HG03135 (cell line): ENCODE results near the gene AR.

ENCODE experiments used
- ATAC-seq: cut with Tn5 transposase; IDR thresholded peaks from one replicate; pipeline ENCODE4 v1.9.1; 2021; ENCODE audit warnings: mild to moderate bottlenecking, moderate library complexity; ENCODE audit not compliant: unreplicated experiment

Gene AR

DNA sequence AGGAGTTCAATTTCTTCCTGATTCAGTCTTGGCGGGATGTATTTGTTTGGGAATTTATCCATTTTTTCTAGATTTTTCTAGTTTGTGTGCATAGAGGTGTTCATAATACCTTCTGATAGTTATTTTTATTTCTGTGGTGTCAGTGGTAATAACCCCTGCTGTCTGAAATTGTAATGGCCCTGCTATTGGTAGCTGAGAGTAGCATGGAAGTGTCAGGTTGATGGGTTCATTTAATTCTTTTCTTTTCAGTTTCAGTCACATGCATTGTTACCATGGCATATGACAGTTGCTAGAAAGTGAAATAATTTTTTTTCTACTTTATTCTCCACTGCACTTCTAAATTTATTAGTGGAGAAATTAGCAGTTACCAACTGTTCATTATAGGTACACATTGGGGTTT, 20.7 kb downstream of the AR start:
- ATAC-seq = no peak

DNA sequence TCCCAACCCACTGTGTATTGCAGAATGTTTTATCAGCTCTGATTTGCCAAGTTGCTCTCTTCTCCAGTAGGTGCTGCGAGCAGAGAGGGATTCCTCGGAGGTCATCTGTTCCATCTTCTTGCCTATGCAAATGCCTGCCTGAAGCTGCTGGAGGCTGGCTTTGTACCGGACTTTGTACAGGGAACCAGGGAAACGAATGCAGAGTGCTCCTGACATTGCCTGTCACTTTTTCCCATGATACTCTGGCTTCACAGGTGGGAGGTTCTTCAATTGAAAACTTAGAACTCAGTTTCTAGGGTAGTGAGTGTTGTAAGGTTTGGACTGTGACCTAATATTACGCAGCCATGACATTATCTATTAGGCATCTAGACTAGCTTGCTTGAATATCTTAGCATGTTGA, 24.9 kb downstream of the AR start:
- ATAC-seq = no peak

DNA sequence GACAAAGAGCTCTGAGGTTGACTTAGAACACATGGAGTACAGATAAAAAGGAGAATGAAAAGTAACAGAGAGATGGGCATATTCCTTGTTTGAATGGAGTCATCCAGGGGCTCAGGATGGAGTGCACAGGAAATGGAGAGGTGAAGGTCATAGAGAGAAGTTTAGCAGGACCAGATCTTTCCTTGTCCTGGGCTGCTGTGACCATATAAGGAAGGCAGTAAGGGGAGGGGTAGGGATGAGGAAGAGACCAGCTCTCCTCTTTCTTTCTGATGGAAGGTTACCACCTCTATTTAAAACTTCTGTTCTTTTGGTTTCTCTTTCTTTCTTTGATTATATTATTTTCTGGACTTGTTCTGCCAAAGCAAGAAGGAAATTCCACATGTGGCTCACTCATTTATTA, 27.0 kb downstream of the AR start:
- no peak for ATAC-seq

DNA sequence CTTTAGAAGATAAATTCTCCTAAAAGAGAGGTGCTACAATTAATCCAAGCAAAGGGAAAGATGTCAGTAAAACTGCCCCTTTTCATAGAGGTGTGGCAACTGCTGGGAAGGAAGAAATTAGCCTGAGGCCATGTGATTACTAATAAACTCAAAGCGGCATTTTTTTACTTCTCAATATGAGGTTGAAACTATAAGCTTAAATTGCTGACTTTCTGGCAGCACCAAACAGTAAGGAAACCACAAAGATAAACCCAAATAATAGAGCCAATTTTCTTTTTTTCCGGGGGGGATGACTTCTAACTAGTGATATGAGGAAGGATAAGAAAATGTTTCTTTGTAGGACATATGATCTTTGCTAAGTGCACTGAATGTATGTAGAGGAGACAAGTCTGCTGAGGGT, 30.9 kb downstream of the AR start:
- no peak for ATAC-seq

DNA sequence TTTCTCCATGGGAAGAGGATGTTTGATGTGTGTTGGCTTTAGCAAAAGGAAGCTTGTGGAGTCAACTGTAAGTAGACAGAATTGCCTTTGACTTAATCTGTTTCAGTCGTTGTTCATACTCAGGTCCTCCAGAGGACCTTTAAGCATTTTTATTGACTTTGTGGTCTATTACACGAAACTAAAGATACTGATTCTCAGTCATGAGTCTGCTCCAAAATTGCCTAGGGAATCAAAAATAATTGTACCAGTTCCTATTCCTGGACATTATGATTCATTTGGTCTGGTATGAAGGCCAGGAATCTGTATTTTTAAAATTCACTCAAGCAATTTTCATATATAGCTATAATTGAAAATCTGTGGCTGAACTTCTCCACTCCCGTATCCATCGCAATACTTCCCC, 38.6 kb downstream of the AR start:
- no peak for ATAC-seq

DNA sequence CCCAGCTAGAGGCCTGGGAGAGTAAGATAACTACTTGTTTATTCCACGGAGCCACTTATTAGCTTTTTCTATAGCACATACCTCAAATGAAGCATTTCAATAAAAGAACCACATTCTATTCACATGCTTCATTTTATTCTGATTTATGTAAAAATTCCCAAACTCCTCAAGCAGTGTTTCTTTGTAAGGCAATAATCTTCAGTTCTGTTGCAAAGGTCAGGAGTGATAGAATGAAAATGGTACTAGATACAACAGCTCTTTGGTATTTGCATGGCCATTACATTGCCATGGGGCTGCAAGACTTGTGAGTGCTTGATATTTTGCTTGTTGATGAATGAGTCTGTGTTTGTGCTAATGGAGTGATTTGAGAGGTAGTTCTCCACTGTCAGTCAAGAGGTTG, 39.4 kb downstream of the AR start:
- no peak for ATAC-seq

DNA sequence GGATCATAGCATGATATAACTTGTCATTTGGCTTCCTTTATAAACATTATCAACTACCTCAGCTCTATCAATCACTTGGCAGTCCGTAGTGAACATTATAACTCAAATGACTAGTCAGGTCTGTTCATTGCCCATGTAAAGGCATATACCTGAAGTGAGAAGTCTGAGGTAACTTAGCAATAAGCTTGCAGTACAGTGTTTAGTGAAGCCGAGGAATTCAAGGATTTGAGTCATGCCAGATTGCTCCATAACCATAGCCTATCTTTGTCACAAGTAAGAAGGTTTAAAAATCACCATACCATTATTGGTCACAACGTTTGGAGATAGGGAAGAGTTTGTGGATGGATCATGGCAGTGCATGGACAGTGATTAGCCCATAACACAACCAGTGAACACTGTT, 41.6 kb downstream of the AR start:
- ATAC-seq = no peak

DNA sequence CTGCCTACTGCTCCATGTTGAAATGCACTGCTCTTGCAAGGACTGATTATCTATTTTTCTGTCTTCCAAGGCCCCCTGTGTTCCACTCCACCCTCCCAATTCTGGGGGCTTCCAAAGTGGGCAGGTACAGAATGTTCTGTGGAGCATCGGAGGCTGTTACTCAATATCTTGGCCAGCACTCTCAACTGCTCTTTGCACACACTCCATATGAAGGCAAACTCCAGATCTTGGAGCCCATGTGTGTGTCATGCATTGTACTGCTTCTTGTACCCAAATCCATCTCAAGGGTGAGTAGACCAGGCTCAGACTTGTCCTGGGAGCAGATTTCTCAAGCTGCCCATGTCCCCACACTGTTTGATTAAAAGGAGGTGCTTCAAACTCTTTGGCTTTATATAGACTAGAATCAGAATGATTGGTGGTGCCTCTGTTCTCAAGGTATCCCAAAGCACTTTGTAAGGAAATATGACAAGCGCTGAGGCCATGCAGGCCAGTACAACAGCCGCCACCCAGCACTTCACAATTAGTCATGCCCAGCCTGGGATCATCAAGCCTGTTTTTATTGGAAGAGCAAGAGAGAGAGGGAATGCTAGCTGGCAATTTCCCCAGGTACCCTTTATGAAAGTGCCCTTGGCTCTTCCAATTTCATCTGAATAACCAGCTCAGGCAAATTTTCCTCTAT, 44.3 kb downstream of the AR start:
- no peak for ATAC-seq

DNA sequence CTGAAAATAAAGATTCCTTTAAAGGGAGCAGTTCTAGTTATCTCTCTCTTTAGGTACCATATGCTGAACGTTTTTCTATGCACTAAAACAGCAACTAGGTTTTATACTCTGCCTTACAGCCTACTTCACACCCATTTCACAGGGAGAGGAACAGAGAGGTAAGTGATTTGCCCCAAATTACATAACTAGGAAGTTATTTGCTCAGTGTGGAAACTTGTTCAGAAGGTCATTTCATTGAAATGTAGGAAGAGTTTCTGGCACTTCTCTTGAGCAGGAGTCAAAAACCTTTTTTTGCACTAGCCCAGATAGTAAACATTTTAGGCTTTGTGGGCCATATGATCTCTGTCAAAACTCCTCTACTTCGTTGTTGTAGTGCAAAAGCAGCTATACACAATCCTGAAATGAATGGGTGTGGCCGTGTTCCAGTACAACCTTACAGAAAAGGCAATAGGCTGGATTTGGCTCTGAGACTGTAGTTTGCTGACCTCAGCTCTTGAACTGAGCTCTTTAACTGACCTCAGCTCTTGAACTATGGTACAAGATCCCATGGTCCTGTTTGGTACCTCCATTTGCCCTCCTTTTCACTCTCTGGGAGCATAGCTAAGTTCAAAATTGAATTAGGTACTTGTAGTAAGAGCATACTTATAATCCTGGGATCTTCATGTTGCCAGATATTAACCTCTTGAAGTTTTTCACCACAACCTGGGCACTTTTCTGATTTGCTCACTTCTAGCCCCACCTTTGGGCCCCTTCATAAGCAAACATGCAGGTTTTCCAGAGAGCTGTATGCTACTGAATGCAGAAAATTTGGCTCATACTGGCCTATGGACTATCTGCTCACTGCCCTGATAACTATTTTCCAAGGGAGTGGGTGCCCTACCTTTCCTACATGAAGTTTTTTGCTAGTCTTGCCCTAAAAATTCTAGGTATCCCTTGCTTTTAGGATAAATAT, 53.3 kb downstream of the AR start:
- ATAC-seq = no peak

DNA sequence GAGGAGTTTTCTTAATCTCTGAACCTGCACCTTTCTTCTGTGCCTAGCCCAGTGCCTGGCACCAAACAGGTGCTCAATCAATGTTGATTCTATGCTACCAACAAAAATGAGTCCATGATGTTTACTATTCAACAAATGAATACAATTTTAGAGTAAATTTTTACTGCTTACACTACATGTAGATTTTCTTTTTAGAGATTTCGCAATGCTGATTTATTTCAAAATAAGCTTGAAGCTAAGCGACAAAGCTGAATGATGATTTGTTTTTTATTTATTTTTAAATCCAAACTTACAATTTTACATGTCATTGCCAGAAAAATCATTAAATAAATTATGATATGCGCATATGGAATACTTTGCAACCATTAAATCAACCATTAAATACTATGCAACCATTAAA, 55.7 kb downstream of the AR start:
- no peak for ATAC-seq

DNA sequence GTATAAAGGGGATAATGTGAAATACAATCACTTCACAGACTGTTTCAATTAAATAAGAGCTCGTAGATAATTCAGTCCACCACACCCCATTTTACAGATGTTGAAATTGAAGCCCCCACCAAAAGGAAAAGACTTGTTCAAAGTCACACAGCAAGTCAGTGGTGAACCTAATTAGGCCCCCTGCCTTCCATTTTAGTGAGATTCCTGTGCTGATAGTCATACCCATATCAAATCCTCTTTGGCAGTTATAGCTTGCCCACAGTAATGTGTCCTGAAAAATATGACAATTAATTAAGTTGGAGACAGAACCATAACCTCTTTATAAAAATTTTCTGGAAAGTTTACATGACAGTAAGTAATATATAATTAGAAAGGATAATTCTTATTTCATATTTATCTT, 58.0 kb downstream of the AR start:
- ATAC-seq = no peak

DNA sequence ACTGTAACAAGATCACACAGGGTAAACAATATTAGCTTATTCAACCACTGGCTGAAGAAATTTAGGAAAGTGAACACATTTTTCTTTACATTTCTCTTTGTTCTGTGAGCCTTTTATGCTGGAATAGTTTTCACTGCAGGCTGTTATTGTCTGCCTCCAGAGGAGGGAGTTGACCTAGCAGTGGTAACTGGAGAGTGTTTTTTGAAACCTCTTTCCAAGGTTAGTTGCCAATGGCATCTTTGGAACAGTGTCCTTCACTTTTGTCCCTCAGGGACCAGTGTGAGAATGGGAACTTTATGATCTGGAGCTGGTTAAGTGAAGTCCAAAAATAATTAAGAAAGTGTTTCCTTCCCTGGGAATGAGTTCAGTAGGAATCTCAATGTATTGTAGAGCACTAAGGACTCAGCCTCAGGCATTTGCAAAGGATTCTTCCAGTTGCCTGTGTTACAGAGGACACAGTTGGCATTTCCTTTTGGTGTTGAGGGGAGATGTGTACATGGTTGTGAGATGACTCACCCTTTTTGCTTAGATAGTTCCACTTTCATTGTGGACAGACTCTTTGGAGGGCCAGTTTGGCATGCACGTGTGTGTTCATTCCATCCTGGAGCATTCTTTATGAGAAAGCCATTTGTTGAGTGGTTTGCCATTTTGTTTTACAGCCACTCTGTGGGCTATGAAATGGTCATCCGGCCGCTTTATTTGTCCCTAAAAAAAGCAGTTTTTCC, 61.3 kb downstream of the AR start:
- ATAC-seq = peak; percentile 54

DNA sequence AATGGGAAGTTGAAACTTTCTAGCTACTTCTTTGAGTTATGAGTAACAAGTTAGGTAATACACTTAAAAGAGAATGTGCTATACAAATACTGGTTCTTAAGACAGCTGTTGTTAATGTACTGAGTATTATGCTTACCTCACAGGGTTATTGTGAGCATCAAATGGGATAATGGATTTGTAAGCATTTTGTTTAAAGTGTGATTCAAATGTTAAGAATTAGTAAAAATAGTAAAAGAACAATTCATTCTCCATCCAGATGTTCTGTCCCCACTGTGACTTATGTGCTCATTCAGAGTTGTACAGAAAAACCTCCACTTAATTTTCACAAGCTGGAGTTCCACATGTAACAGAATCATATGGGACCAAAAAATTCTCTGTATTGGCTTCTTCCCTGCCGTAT, 63.6 kb downstream of the AR start:
- no peak for ATAC-seq

DNA sequence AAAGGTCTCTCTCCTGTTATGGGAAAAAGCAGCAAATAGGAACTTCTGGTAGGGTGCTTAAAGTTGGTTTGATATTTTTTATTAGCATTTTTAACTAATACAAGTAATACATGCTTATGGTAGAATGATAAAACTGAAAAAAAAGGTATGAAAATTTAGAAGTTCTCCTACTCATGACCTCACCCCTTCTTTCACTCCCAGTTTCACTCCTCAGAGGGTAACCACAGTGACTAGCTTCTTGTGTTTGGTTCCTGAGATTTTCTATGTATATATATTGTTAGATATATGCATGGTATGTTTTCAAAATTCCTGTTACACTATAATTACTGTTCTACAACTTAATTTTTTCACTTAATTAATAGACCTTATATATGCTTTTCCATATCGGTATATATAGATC, 66.5 kb downstream of the AR start:
- peak; percentile 65 for ATAC-seq

DNA sequence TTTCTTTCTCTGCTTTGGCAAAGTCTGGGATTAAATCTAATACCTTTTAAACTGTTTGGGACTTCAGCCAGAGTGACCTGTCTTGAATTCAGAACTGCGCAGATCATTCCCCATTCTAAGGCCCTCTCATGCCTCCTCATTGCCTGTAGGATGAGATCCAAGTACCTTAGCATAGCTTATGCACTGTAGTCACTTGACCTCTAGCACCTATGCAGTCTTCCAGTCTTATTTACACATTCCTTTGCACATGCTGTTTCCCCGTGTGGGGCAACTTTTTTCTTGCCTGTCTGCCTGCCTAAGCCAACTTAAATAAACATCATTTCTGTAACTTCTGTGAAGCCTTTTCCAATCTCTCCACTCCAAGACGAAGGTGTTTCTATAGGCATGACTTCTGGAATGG, 68.4 kb downstream of the AR start:
- no peak for ATAC-seq

DNA sequence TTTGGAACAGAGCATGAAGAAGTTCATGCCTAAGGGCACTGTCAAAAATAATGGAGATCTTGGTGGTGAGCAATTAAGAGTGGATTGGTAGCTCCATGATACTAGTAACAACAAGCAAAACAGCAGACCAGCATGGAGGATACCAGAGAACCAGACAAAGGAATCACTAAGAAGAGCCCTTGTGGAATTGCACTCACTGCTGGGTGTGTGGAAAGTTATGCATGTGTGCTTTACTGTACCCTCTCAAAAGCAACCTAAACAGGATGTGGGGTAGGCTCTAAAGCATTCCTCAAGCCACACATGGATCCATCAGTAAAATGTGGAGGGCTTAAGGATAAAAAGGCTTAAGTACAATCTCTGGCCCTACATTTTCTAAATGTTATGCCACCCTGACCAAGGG, 69.5 kb downstream of the AR start:
- ATAC-seq = no peak

DNA sequence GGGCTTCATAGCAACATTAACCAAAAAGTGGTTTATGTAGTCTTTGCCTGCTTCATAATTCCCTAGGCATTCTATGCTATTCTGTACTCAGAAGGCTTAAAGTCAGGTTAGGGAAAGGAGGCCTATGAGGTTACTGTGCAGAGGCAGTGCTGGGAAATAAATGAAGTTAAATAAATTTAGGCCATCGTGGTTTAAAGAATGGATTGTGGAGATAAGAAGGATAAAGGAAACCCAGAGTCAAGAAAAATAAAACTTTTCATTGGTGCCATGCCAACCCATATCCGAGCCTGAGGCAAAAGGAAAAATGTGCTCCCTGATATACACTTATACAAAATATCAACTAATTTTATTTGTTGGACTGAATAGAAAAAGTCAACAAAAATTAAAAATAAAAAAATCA, 70.2 kb downstream of the AR start:
- ATAC-seq = no peak

DNA sequence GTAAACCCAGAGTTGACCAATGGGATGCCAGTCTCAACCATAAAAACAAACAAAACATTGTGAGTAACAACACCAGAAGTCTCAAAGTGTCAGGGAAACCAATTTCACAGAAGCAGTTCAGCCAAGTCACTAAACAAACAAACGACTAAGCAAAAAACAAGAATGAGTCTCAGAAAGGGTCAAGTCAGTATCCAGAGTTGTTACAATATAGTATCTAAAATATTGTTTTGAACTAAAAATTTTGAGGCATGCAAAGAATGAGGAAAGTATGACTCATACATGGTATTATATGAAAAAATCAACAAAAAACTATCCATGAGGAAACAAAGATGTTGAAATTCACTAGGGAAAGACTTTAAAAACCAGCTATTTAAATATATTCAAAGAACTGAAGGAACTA, 70.6 kb downstream of the AR start:
- no peak for ATAC-seq

DNA sequence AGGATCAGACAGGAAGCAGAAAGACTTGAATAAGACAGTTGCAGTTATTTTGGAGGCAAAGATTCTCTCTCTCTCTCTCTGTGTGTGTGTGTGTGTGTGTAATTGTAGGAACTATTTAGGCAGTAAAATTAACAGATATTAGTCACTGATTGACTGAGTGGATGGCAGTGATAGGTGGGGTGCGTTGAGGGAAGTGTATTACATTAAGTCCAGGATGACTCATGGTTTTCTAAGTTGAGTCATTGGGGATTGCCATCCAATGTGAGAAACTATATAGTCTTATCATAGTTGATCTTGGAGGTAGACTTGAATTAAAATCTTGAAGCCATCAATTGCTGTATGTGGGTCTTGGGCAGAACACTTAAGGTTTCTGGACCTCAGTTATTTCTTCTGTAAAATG, 75.4 kb downstream of the AR start:
- peak; percentile 67 for ATAC-seq

DNA sequence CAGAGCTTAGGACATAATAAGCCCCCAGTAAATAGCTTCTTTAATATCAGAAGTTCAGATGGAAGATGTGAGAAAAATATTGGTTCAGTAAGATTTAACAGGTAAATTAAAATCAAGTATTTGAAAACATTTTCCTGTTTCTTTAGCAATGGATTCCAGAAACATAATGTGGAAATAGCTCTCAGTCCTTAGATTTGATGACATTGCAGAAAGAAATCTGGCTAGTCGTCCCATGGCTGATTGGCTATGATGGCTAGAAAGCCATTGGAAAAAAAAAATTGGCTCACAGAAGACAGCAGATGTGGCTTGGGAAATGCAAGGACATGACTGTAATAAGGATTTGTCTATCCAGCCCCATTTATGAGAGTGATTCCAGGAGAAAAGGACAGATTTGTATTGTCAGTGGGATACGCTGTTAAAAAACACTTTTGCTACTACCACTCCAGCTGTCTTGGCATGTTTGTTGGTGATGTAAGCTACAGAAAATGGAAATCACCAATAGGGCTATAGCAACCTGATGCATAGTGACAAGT, 78.3 kb downstream of the AR start:
- ATAC-seq = no peak

DNA sequence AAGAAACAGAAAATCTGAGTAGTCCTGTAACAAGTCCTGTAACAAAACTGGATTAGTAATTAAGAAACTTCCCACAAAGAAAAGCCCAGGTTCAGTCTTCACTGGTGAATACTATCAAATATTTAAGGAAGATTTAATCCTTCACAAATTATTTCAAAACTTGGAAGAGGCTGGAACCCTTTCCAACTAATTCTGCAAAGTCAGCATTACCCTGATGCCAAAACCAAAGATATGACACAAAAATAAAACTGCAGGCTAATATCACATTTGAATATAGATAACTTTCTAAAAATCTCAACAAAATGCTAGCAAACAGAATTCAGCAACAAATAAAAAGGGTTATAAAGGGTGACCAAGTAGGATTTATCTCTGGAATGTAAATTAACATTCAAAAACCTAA, 80.5 kb downstream of the AR start:
- ATAC-seq = no peak

DNA sequence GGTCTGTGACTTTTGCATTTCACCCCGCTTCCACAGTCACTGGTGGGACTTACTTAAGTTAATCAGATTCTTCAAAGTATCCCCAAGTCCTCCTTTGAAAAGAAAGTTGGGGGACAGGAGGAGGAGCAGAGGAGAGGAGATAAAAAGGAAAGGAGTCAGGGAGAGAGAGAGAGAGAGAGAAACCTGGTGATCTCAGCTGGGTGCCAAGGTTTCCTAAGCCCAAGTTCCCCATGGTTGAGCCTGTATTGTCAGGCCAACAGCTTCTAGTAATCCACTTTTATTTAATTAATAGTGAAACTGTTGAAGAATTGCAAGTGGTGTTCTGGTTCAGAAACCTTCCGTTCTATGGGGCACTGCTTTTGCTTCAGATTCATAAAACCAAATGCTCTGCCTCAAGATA, 91.6 kb downstream of the AR start:
- ATAC-seq = no peak
